Esophagus squamous epithelium (tissue), 4 donors: ENCODE measurements around the gene UBE2I.

Source experiments
- CTCF ChIP-seq, 6 experiments: fragments of 450-650 bp in 4 of 6; fragments of 200-600 bp in 2 of 6; sonication (generic) in 2 of 6; IDR thresholded peaks; one replicate each; pipeline ENCODE4 v1.5.1; 2016 to 2019; ENCODE audit warnings: antibody characterized with exemption in 6 of 6, mild to moderate bottlenecking in 4 of 6, moderate library complexity in 4 of 6
- POLR2A ChIP-seq, 4 donors: fragments of 450-650 bp; IDR thresholded peaks; one replicate each; pipeline ENCODE4 v1.6.1; 2017; ENCODE audit warnings: antibody characterized with exemption in 4 of 4, mild to moderate bottlenecking in 4 of 4, moderate library complexity in 3 of 4

GRCh38 chr16:1354815-1355540, 45.5 kb downstream of the UBE2I start:
- TF ChIP-seq CTCF (IDR thresholded peaks at IDR 0.05) (no peak), POLR2A (IDR thresholded peaks at IDR 0.05) (no peak)
